Gastrocnemius medialis (tissue), 4 donors: ENCODE data around the gene PRKAG2.

Experiments
- POLR2A ChIP-seq, 2 donors: fragments of 450-650 bp; IDR thresholded peaks; one replicate each; pipeline ENCODE4 v1.6.1; 2017; ENCODE audit warnings: antibody characterized with exemption in 2 of 2, mild to moderate bottlenecking in 2 of 2, moderate library complexity in 2 of 2
- TF ChIP-seq, protein P1 (sequence below), 5 experiments: fragments of 450-650 bp in 3 of 5; fragments of 200-600 bp in 2 of 5; sonication (generic) in 2 of 5; IDR thresholded peaks in 4 of 5; conservative IDR thresholded peaks in 1 of 5; 1 replicate in 4 of 5; 2 replicates in 1 of 5; pipeline ENCODE4 v1.5.1; 2016 to 2019; ENCODE audit warnings: antibody characterized with exemption in 5 of 5, mild to moderate bottlenecking in 3 of 5, moderate library complexity in 3 of 5

GRCh38 chr7:151869968-151870918 lies 6.7 kb downstream of the PRKAG2 start:
- TF ChIP-seq, protein P1, sequence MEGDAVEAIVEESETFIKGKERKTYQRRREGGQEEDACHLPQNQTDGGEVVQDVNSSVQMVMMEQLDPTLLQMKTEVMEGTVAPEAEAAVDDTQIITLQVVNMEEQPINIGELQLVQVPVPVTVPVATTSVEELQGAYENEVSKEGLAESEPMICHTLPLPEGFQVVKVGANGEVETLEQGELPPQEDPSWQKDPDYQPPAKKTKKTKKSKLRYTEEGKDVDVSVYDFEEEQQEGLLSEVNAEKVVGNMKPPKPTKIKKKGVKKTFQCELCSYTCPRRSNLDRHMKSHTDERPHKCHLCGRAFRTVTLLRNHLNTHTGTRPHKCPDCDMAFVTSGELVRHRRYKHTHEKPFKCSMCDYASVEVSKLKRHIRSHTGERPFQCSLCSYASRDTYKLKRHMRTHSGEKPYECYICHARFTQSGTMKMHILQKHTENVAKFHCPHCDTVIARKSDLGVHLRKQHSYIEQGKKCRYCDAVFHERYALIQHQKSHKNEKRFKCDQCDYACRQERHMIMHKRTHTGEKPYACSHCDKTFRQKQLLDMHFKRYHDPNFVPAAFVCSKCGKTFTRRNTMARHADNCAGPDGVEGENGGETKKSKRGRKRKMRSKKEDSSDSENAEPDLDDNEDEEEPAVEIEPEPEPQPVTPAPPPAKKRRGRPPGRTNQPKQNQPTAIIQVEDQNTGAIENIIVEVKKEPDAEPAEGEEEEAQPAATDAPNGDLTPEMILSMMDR (IDR thresholded peaks at IDR 0.05 in 4 of 5, conservative IDR thresholded peaks at IDR 0.05 in 1 of 5), result no peak
- no peak for TF ChIP-seq POLR2A (IDR thresholded peaks at IDR 0.05)
